Prostate gland (tissue), 2 donors: Measurements from ENCODE around the gene INTS7.

ENCODE experiments used
- CTCF ChIP-seq, 4 experiments: fragments of 200-600 bp in 2 of 4; fragments of 450-650 bp in 2 of 4; sonication (generic) in 2 of 4; IDR thresholded peaks; 1 replicate in 3 of 4; 2 replicates in 1 of 4; pipeline ENCODE4 v1.5.1; 2016 to 2019; ENCODE audit warnings: antibody characterized with exemption in 4 of 4, mild to moderate bottlenecking in 2 of 4, moderate library complexity in 2 of 4
- POLR2A ChIP-seq: fragments of 450-650 bp; IDR thresholded peaks from one replicate; pipeline ENCODE4 v1.6.1; 2016; ENCODE audit warnings: antibody characterized with exemption, mild to moderate bottlenecking
- POLR2AphosphoS5 ChIP-seq: sonication (generic); formaldehyde crosslinking; IDR thresholded peaks from one replicate; pipeline ENCODE4 v1.6.1; 2017; ENCODE audit warnings: antibody characterized with exemption

- no peak for TF ChIP-seq CTCF (IDR thresholded peaks at IDR 0.05)
- no peak for TF ChIP-seq POLR2AphosphoS5
- TF ChIP-seq POLR2A, result no peak
These were observed 28.2 kb downstream of the INTS7 start for GRCh38 chr1:212007178-212007577.
